Measurements from ENCODE around the gene NEK6.

NEK6 gene

GRCh38 chr9:124357721-124358361, 100.1 kb downstream of the NEK6 start:
- no peak for DNase-seq

GRCh38 chr9:124358631-124359030, 100.9 kb downstream of the NEK6 start:
- DNase-seq = no peak

GRCh38 chr9:124359426-124359825, 101.7 kb downstream of the NEK6 start:
- no peak for DNase-seq

GRCh38 chr9:124359855-124360678, 102.3 kb downstream of the NEK6 start:
- no peak for DNase-seq

- no peak for DNase-seq
Measured at GRCh38 chr9:124361128-124361527, 103.4 kb downstream of the NEK6 start.

- DNase-seq = no peak
Measured at GRCh38 chr9:124363326-124364096, 105.8 kb downstream of the NEK6 start.

GRCh38 chr9:124364141-124364540, 106.4 kb downstream of the NEK6 start:
- no peak for DNase-seq

GRCh38 chr9:124365036-124365435, 107.3 kb downstream of the NEK6 start:
- no peak for DNase-seq

- DNase-seq = no peak
Measured at GRCh38 chr9:124366476-124367220, 108.9 kb downstream of the NEK6 start.

GRCh38 chr9:124368692-124369091, 110.9 kb downstream of the NEK6 start:
- no peak for DNase-seq

GRCh38 chr9:124369231-124369797, 111.6 kb downstream of the NEK6 start:
- DNase-seq = no peak

GRCh38 chr9:124370896-124371582, 113.3 kb downstream of the NEK6 start:
- DNase-seq = no peak

GRCh38 chr9:124372038-124372437, 114.3 kb downstream of the NEK6 start:
- no peak for DNase-seq

GRCh38 chr9:124373386-124373785, 115.6 kb downstream of the NEK6 start:
- no peak for DNase-seq

- DNase-seq = no peak
Measured at GRCh38 chr9:124373851-124374250, 116.1 kb downstream of the NEK6 start.

- no peak for DNase-seq
Measured at GRCh38 chr9:124375726-124376125, 118.0 kb downstream of the NEK6 start.

GRCh38 chr9:124376329-124376728, 118.6 kb downstream of the NEK6 start:
- DNase-seq = no peak

GRCh38 chr9:124377551-124378406, 120.0 kb downstream of the NEK6 start:
- no peak for DNase-seq

- no peak for DNase-seq
Measured at GRCh38 chr9:124381170-124381945, 123.6 kb downstream of the NEK6 start.

- no peak for DNase-seq
Measured at GRCh38 chr9:124384210-124384609, 126.5 kb downstream of the NEK6 start.
